NOMO-1 (cell line): ENCODE measurements around the gene RORC.

Experiments used
- DNase-seq, 2 experiments: peaks; one replicate each; lab custom pipeline; 2025; ENCODE audit not compliant: unreplicated experiment in 2 of 2; lab: John Stamatoyannopoulos, UW

RORC gene

GRCh38 chr1:151829352-151830046, 2.1 kb downstream of the RORC start:
- no peak for DNase-seq

- DNase-seq: no peak
These were observed 2.7 kb downstream of the RORC start for GRCh38 chr1:151828921-151829320.

DNA sequence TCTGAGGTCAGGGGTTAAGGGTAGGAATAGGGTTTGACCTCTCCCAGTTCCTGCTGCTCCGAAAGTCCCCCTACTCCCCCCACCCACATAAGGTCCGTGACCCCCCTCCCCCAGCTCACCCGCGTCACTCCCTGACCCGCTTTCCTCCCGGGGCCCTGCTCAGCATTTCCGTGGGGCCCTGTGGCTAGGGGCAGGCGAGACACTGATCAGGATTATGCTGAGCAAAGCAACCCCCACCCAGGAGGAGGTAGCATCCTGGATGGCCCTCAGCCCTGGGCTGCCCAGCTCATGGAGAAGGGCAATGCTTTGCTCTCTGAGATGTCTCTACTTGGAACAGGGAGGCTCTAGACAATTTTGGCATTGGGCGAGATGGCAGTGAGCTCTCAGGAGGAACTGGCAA, 3.7 kb downstream of the RORC start:
- DNase-seq: no peak

DNA sequence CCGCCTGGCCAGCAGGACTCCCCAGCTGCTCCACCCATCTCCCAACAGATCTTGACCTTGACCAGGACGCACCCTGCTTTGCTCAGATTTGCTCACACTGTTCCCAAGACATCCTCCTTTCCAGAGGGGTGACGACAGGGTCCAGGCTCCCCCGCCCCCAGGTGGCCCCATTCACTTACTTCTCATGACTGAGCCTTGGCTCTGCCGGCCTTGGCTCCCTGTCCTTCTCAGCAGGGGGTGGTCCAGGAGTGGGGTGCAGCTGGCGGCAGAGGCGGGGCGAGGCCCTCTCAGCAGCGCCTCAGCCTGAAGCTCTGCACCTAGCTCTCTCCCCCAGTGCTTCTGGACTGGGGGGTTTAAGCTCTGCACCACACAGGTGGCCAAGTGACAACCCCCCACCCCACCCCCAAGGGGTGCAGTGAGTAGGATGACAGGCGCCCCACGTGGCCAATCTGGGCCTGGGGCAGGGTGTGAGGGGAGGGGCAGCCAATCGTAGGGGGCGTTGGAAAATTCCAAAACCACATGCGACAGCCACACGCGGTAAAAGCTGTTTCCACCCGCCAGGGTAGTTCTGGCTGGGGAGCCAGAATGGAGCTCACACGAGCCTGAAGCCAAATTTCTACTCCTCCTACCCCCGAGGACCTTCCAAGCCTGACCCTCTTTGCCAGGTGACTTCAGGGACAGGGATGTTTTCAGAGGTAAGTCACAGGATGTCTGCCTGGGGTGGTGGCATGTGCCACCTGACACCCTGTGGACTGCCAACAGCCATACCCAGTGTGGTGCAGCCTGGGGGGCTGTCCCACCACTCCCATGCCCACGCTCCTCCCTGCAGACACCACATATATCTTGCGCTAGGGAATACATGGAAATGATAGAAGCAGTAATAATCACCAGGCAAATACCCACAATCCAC, 5.6 kb downstream of the RORC start:
- no peak for DNase-seq

DNA sequence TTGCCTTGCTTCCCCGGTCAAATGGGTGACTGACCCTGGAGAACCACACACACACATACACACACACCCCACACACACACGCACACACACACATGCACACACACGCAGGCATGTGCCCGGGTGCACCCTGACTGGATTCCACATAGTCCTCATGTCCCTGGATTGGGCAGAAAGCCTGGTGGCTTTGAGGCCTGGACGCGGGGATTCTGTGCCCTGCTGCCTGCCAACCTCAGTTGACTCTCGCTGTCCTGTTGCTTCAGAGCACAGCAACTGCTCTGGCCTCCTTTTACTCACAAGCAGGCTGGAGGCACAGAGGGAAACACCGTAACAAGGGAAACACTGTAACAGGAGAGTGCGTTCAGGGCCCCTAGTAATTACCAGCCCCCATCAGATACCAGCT, 6.4 kb downstream of the RORC start:
- DNase-seq: no peak

DNA sequence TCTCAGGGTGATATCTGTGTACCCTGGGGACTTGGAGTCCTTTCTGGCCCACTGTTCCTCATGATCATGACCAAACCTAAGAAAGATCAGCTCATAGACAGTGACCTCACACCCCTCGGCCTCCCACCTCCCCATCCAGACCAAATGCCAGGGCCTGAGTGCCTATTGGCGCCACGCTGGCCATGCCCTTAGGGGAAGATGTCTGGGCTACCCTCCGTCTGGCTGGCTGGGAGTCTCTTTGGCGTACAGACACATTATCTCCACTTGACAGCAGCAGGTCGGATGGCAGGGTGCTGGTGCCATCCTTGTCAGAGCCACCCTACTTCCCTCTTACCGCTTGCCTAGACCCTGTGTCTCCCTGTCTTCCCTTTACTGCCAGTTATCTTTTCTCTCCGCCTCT, 8.4 kb downstream of the RORC start:
- no peak for DNase-seq

- no peak for DNase-seq
These were observed 9.2 kb downstream of the RORC start for GRCh38 chr1:151822404-151822803.

DNA sequence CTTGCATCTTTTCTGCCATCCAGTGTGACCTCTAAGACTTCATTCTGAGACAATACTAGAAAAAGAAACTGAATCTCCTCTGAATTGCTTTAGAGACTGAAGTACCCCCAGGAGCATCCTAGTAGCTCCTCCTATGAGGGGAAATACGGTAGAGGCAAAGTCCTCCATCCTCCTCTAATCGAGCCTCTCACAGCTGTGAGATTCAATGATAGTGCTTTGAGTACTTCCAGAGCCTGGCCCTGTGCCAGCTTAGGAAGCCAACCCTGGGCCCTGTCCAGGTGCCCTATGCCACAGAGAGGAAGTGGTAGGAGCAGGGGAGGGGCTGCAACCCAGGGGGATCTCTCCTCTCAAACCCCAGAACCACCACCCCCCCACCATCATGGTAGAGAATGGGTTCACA, 10.7 kb downstream of the RORC start:
- no peak for DNase-seq

DNA sequence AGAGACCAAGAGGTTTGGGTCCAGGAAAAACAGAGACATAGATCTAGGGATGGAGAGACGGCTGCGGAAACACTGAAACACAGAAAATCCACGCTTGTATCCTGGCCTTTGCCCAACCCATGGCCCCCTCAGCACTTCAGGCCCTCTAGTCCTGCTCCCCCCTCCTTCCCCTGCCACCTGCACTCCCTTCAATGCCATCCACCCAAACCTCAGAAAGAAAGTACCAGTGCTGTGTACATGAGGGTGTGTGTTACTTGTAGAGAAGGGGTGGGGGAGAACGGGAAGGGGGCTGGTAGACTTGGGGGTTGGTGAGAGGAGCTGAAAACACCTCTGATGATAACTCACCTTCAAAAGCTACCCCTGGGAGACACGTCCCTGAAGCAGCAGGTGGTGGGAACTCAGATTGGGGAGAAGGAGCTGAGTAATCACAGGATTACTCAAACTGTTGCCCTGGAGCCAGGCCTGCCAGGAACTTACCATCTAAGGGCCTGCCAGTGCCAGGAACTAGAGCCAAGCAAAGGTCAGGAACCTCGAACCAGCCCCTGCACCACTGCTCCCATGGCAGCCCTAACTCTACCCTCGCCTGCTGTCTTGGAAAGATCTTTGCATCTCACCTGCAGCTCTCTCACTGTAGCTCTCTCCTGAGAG, 11.5 kb downstream of the RORC start:
- DNase-seq: no peak

- no peak for DNase-seq
These were observed 12.3 kb downstream of the RORC start for GRCh38 chr1:151819227-151819835.

DNA sequence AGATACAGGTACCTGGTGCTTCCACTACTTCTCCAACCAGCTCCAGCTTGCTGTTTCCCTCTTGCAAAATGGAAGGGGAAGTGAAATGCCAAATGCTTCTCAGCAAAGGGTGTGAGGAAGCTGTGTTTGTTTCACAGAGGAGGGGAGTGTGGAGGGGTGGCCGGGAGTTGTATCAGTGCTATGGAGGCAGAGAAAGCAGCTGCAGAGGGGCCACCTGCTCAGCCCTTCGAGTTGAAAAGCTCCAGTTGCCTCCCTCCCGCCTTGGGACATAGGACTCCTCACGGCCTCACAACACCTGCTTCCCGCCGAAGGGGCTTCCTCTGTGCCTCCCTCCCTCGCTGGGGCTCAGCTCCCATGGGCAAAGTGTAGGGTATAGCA, 14.3 kb downstream of the RORC start:
- DNase-seq: peak; percentile 48 to 53

GRCh38 chr1:151816548-151817352, 14.9 kb downstream of the RORC start:
- DNase-seq: no peak

DNA sequence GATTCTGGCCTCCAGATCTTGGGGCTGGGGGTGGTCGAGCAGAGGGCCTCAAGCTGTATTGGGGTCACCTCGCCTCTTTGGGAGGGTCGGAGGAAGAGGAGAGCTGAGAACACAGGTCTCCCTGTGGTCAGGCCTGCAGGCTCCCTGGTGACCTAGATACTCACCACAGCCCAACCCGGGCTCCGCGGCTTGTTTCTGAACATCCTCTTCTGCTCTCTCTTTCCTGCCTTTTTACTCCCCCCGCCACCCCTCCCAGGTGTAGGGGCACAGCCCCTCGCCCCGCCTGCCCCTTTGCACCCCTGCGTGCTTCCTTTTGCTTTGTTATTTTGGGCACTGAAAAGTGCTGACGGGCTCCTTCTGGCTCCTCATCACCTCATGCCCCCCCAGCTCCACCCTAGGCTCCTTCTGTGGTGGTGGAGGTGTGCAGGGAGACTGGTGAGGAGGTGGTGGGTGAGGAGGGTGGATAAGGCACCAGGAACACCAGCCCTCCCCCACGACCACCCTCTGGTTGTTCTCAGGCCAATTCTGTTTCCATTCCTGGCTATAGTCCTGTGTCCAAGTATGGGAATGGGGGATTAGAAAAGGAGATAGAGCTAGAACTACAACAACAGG, 15.8 kb downstream of the RORC start:
- no peak for DNase-seq

DNA sequence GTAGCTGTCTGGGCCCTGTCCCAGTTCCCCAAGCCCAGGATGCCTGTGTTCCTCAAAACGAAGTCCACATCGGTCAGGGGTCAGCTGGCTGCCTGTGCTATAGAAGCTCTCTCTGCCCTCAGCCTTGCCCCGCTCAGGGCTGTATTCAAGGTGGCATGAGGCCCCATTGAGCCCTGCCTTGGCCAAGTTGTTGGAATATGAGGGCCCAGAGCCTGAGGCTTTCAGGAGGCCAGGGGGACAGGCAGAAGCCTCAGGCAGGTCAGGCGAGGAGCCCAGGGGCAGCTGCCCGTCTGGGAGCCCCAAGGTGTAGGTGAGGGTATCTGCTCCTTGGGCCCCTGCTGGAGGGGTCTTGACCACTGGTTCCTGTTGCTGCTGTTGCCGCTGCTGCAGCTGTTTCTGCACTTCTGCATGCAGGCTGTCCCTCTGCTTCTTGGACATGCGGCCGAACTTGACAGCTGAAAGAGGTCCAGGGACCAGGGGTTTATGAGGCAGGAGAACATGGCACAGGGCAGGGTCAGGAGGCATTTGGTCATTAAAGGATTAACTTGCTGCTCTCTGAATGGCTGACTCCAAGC, 16.5 kb downstream of the RORC start:
- no peak for DNase-seq

DNA sequence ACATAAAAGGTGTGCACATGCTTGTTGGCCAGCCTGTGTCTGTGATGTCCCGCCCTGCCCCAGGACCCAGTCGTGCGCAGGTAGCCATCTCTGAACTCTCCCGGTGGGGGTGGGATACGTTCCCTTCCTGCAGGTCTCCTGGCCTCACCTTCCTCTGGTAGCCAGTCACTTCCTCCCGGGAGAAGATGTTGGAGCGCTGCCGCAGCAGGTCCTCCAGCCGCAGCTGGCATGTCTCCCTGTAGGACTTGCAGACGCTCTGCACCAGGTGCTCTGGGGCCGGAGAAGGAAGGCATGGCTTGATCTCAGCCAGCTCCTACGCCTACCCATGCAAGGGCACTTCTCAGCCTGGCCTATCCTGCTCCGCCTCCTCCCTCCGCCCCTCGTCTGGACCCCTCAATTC, 17.2 kb downstream of the RORC start:
- no peak for DNase-seq

DNA sequence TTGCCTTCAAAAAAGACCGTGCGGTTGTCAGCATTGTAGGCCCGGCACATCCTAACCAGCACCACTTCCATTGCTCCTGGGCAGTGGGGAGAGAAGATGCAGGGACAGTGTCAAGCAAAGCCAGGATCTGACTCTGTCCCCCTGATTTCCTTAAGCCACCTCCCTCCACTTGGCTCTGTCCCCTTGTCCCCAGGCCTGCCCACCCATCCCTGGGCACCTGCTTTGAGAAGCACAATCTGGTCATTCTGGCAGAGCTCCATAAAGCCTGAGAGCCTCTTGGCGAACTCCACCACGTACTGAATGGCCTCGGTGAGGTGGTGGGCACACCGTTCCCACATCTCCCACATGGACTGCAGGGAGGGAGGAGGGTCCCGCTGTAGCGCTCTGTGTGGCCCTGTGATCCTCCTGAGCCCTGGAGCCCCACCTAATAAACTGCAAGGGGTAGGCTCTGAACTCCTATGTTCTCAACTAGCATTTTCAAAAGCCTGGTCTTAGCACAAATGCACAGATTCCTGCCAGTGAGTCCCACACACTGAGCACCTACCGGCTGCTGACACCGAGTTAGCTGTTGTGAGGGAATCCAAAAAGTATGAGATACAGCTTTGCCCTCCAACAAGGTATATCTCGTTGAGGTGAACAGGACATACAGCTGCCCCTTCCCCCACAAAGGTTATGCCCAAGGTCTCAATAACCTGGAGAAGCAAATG, 18.2 kb downstream of the RORC start:
- DNase-seq: no peak

- no peak for DNase-seq
These were observed 20.4 kb downstream of the RORC start for GRCh38 chr1:151811181-151811580.

- no peak for DNase-seq
These were observed 21.5 kb downstream of the RORC start for GRCh38 chr1:151809985-151810556.
